ENCODE results near the gene ADPRM. TPM values are rescaled to one million over a fixed set of nuclear protein-coding genes. Genes with fewer than 3 reads are reported as not detected.

Gene ADPRM
- total RNA-seq, 4 donors from 2014 or later: 5.2 to 39.2 (median 26.5) TPM

DNA sequence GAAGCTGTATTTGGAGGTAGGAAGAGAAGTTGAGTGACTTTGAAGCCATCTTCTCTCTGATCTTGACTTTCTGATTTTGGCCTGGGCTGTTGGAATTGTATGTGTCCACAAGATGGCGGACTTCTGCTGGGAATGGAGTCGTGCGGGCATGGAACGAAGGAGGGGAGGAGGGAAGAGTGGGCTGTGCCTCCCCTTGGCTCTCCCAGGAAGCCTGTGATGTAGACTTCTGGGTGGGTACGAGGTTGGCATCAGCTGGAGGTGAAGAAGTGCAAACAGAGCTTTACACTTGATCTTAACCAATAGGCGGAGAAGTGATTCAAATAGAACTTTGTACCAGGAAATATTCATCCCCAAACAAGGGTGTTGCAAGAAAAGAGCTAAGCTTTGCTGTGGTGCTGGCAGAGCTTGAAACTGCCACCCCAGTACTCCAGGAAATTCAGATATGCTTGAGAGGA is 39.8 kb downstream of the ADPRM start:
- H3K36me3 ChIP-seq: no peaks in the 10 kb centered on the region
- peak; percentile 76 to 84 for ATAC-seq
- in situ Hi-C loops (cut with MboI; ENCODE audit: low sequenced_read_pairs in 4 of 4): loop anchor here (5.0 to 25.0 kb wide), 4 partner anchors 105 to 1250 kb away; partner anchors contain the start of gene ZNF18 (in 1 of the 4)
- H3K27ac ChIP-seq: no peak overlapping the region
- peaks cover 0 to 4% of the 10 kb centered on the region in 2 donors for H3K4me1 ChIP-seq
- DNase-seq: peak; percentile 30 to 40
- TF ChIP-seq, protein P1, sequence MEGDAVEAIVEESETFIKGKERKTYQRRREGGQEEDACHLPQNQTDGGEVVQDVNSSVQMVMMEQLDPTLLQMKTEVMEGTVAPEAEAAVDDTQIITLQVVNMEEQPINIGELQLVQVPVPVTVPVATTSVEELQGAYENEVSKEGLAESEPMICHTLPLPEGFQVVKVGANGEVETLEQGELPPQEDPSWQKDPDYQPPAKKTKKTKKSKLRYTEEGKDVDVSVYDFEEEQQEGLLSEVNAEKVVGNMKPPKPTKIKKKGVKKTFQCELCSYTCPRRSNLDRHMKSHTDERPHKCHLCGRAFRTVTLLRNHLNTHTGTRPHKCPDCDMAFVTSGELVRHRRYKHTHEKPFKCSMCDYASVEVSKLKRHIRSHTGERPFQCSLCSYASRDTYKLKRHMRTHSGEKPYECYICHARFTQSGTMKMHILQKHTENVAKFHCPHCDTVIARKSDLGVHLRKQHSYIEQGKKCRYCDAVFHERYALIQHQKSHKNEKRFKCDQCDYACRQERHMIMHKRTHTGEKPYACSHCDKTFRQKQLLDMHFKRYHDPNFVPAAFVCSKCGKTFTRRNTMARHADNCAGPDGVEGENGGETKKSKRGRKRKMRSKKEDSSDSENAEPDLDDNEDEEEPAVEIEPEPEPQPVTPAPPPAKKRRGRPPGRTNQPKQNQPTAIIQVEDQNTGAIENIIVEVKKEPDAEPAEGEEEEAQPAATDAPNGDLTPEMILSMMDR (IDR thresholded peaks at IDR 0.05 in 4 of 5, conservative IDR thresholded peaks at IDR 0.05 in 1 of 5): peak; percentile 51 to 81 (median 75)
- TF ChIP-seq POLR2A (IDR thresholded peaks at IDR 0.05): no peak
- intact Hi-C loops (cut with DNase I; ENCODE audit: low total_unique reads): loop anchor here (1.0 kb wide), 1 partner anchor 108 kb away; no protein-coding TSS in a partner anchor
- no peaks in the 10 kb centered on the region for H3K9me3 ChIP-seq
- H3K4me3 ChIP-seq: no peak overlapping the region
- H3K27me3 ChIP-seq: no peaks in the 10 kb centered on the region

DNA sequence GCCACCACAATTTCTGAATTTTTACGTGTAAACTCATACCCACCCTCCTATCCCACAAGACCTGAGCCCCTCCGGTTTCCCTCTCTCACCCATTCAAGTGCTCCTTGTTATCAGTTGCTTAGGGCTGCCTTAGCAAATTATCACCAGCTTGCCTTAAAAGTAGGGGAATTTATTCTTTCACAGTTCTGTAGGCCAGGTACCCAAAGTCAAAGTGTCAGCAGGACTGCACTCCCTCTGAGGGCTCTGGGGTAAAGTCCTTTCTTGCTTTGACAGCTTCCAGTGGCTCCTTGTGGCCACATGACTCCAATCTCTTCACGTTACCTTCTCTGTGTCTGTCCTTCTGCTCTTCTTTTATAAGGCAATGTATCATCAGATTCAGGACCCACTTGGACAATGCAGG is 40.3 kb downstream of the ADPRM start:
- Histone ChIP-seq H3K4me3 (no peak overlapping the region), H3K36me3 (no peaks in the 10 kb centered on the region), H3K27me3 (no peaks in the 10 kb centered on the region), H3K27ac (no peak overlapping the region), H3K4me1 (peaks cover 0 to 4% of the 10 kb centered on the region in 2 donors), H3K9me3 (no peaks in the 10 kb centered on the region)
- DNase-seq: no peak
- TF ChIP-seq, protein P1 (IDR thresholded peaks at IDR 0.05 in 4 of 5, conservative IDR thresholded peaks at IDR 0.05 in 1 of 5): no peak
- no peak for TF ChIP-seq POLR2A (IDR thresholded peaks at IDR 0.05)
- no peak for ATAC-seq
- intact Hi-C loops (cut with DNase I; ENCODE audit: low total_unique reads): loop anchor here (1.0 kb wide), 1 partner anchor 108 kb away; no protein-coding TSS in a partner anchor
- in situ Hi-C loops (cut with MboI; ENCODE audit: low sequenced_read_pairs in 4 of 4): loop anchor here (5.0 to 25.0 kb wide), 4 partner anchors 105 to 1250 kb away; partner anchors contain the start of gene ZNF18 (in 1 of the 4)

DNA sequence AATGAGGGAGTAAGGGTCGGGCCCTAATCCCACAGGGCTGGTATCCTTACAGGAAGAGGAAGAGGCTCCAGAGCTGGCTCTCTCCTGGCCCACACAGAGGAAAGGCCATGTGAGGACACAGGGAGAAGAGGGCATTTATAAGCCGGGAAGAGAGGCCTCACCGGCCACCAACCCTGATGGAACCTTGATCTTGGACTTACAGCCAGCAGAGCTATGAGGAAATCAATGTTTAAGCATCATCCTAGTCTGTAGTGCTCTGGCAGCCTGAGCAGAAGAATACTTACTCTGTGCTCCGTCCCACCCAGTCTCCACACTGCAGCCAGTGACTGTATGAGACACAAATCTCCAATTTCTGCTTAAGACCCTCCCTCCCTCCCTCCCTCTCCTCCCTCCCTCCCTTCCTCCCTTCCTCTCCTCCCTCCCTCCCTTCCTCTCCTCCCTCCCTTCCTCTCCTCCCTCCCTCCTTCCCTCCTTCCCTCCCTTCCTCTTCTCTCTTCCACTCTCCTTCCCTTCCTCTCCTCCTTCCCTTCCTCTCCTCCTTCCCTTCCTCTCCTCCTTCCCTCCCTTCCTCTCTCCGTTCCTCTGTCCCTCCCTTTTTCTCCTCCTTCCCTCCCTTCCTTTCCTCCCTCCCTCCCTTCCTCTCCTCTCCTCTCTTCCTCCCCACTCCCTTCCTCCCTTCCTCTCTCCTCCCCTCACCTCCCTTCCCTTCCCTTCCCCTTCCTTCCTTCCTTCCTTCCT is 41.3 kb downstream of the ADPRM start:
- no peaks in the 10 kb centered on the region for H3K36me3 ChIP-seq
- no peak overlapping the region for H3K4me3 ChIP-seq
- H3K27ac ChIP-seq: no peak overlapping the region
- no peak for DNase-seq
- H3K9me3 ChIP-seq: no peaks in the 10 kb centered on the region
- ATAC-seq: no peak
- TF ChIP-seq, protein P1 (IDR thresholded peaks at IDR 0.05 in 4 of 5, conservative IDR thresholded peaks at IDR 0.05 in 1 of 5): no peak
- in situ Hi-C loops (cut with MboI; ENCODE audit: low sequenced_read_pairs in 4 of 4): loop anchor here (5.0 to 25.0 kb wide), 4 partner anchors 104 to 1249 kb away; partner anchors contain the start of gene ZNF18 (in 1 of the 4)
- peaks cover 0 to 12% of the 10 kb centered on the region in 2 donors for H3K4me1 ChIP-seq
- no peaks in the 10 kb centered on the region for H3K27me3 ChIP-seq
- intact Hi-C loops (cut with DNase I; ENCODE audit: low total_unique reads): no loop called here

- Histone ChIP-seq H3K4me3 (no peak overlapping the region), H3K36me3 (no peaks in the 10 kb centered on the region), H3K9me3 (no peaks in the 10 kb centered on the region), H3K27ac (no peak overlapping the region), H3K27me3 (no peaks in the 10 kb centered on the region), H3K4me1 (peaks cover 0 to 18% of the 10 kb centered on the region in 2 donors)
- in situ Hi-C loops (cut with MboI; ENCODE audit: low sequenced_read_pairs in 4 of 4) (loop anchor here (5.0 to 25.0 kb wide), 4 partner anchors 103 to 1248 kb away; partner anchors contain the start of gene ZNF18 (in 1 of the 4)), intact Hi-C loops (cut with DNase I; ENCODE audit: low total_unique reads) (no loop called here)
- TF ChIP-seq POLR2A (IDR thresholded peaks at IDR 0.05): no peak
- TF ChIP-seq, protein P1 (IDR thresholded peaks at IDR 0.05 in 4 of 5, conservative IDR thresholded peaks at IDR 0.05 in 1 of 5): no peak
- ATAC-seq (no peak), DNase-seq (no peak)
Observed at GRCh38 chr17:10739386-10739785, 42.0 kb downstream of the ADPRM start.

Measured in gastrocnemius medialis (tissue), 4 donors.